IMR-90 (cell line): Measurements from ENCODE around the gene MAP3K8. TPM values are rescaled to one million over a fixed set of nuclear protein-coding genes. Genes with fewer than 3 reads are reported as not detected.
A peak's percentile ranks its signal among the peaks of the same experiment; 100 is the strongest.

Experiments
- CHD1 ChIP-seq: IDR thresholded peaks from 2 replicates; pipeline ENCODE4 v1.6.1; 2012; ENCODE audit warnings: low read depth, low read length, improper control_type of control experiment
- ELK1 ChIP-seq: fragments of 150-350 bp; IDR thresholded peaks from 2 replicates; pipeline ENCODE4 v1.6.1; 2016; ENCODE audit warnings: low read depth, mild to moderate bottlenecking, low read length, moderate library complexity, borderline replicate concordance
- MXI1 ChIP-seq: IDR thresholded peaks from 2 replicates; pipeline ENCODE4 v1.6.1; 2012; ENCODE audit warnings: low read depth, mild to moderate bottlenecking, low read length, moderate library complexity, borderline replicate concordance
- POLR2A ChIP-seq: IDR thresholded peaks from 2 replicates; pipeline ENCODE4 v1.6.1; 2012; ENCODE audit warnings: mild to moderate bottlenecking, low read depth, low read length
- polyA plus RNA-seq, 3 experiments: library from polyadenylated mRNA; depleted of rRNA; stranded (reverse); fragments of >200 nt; gene quantifications; 2 replicates each; pipeline ENCODE4 v1.2.3, GENCODE V29; 2012; ENCODE audit warnings: low replicate concordance in 1 of 3
- total RNA-seq: library from RNA; depleted of rRNA; stranded (reverse); fragments of >200 nt; gene quantifications from 2 replicates; pipeline ENCODE4 v1.2.3, GENCODE V29; 2012

MAP3K8 gene
- total and polyA plus RNA-seq, 2 of the 4 experiments (the other 2 are of a cell fraction) = 1.8 to 2.6 TPM

- no peak for TF ChIP-seq ELK1
- TF ChIP-seq MXI1 = peak; percentile 50; the same call in 1 of the 2 replicates
- no peak for TF ChIP-seq POLR2A
- no peak; the same call in 1 of the 2 replicates for TF ChIP-seq CHD1
These were observed 489 bp downstream of the MAP3K8 start (continued) for GRCh38 chr10:30434273-30435072.
